T-cell (primary cell): ENCODE measurements around the gene CRACR2B. TPM values are rescaled to one million over a fixed set of nuclear protein-coding genes. Genes with fewer than 3 reads are reported as not detected.

Experiments used
- ATAC-seq, 4 experiments: fragments of 200-7000 bp in 3 of 4; fragments of 150-1000 bp in 1 of 4; cut with Tn5 transposase; replicated peaks in 1 of 4; 1 replicate in 3 of 4; 2 replicates in 1 of 4; pipeline ENCODE4 v1.10.0; 2021; ENCODE audit warnings: moderate library complexity in 3 of 4, mild to moderate bottlenecking in 2 of 4, moderate number of reproducible peaks in 1 of 4
- CTCF ChIA-PET, 2 donors: fragments of 300-600 bp; sonication (Branson Sonifier 250); formaldehyde crosslinking; loops; one replicate each; lab custom pipeline; 2022; ENCODE audit warnings: antibody characterized with exemption in 2 of 2; lab: Charles Lee
- POLR2A ChIA-PET, 2 donors: fragments of 300-600 bp; sonication (Branson Sonifier 250); formaldehyde crosslinking; loops; one replicate each; lab custom pipeline; 2022; ENCODE audit warnings: antibody characterized with exemption in 2 of 2; lab: Charles Lee
- DNase-seq, 35 experiments: peaks; one replicate each; pipeline versions ENCODE4 v3.0.0 to v3.0.0-alpha.2; 2013 to 2023
- H3K27ac ChIP-seq: one replicate; pipeline ENCODE4 v1.5.1; 2013; ENCODE audit warnings: low read length
- H3K27me3 ChIP-seq, 2 experiments: replicated peaks in 1 of 2; 1 replicate in 1 of 2; 2 replicates in 1 of 2; pipeline versions ENCODE4 v1.6.1 to v1.7.0; 2013; ENCODE audit warnings: low read length in 1 of 2, mixed read lengths in 1 of 2; ENCODE audit not compliant: control insufficient read depth in 2 of 2, insufficient read depth in 2 of 2; ENCODE audit errors: extremely low read depth in 1 of 2
- H3K36me3 ChIP-seq, 2 donors: 1 replicate in 1 of 2; 2 replicates in 1 of 2; pipeline versions ENCODE4 v1.6.1 to v1.7.0; 2013; ENCODE audit warnings: low read length in 1 of 2; ENCODE audit not compliant: control insufficient read depth in 2 of 2, insufficient read depth in 1 of 2; ENCODE audit errors: extremely low read depth in 1 of 2
- H3K4me1 ChIP-seq, 2 experiments: 1 replicate in 1 of 2; 2 replicates in 1 of 2; pipeline versions ENCODE4 v1.6.1 to v1.7.0; 2013; ENCODE audit warnings: low read length in 2 of 2, mixed read lengths in 1 of 2; ENCODE audit not compliant: insufficient read depth in 2 of 2, control insufficient read depth in 1 of 2; ENCODE audit errors: extremely low read depth in 1 of 2
- H3K4me3 ChIP-seq, 2 donors: 1 replicate in 1 of 2; 2 replicates in 1 of 2; pipeline versions ENCODE4 v1.5.1 to v1.7.0; 2013; ENCODE audit warnings: mild to moderate bottlenecking in 2 of 2, low read length in 1 of 2, moderate library complexity in 1 of 2; ENCODE audit not compliant: control insufficient read depth in 1 of 2; ENCODE audit errors: extremely low read depth in 1 of 2
- H3K9me3 ChIP-seq: 2 replicates; pipeline ENCODE4 v1.7.0; 2013
- H3K27ac Mint-ChIP-seq, 2 donors: one replicate each; pipeline ENCODE4 v1.8.0; 2020 to 2021; ENCODE audit warnings: mild to moderate bottlenecking in 2 of 2, mixed read lengths in 2 of 2
- H3K27me3 Mint-ChIP-seq, 2 donors: one replicate each; pipeline ENCODE4 v1.8.0; 2021 to 2022; ENCODE audit warnings: mixed read lengths in 2 of 2
- H3K36me3 Mint-ChIP-seq: one replicate; pipeline ENCODE4 v1.8.0; 2021; ENCODE audit warnings: mixed read lengths
- H3K4me1 Mint-ChIP-seq, 3 donors: one replicate each; pipeline ENCODE4 v1.8.0; 2020 to 2022; ENCODE audit warnings: mixed read lengths in 3 of 3, mild to moderate bottlenecking in 1 of 3
- H3K4me3 Mint-ChIP-seq, 3 donors: one replicate each; pipeline ENCODE4 v1.8.0; 2020 to 2022; ENCODE audit warnings: mild to moderate bottlenecking in 3 of 3, mixed read lengths in 3 of 3, moderate library complexity in 3 of 3
- H3K9me3 Mint-ChIP-seq, 3 donors: one replicate each; pipeline ENCODE4 v1.8.0; 2020 to 2022; ENCODE audit warnings: mixed read lengths in 3 of 3
- WGBS: methylation state at CpG from one replicate; pipeline ENCODE4 v1.1.5; 2013; ENCODE audit warnings: missing lambda C conversion rate; ENCODE audit not compliant: insufficient coverage; 5-methylcytosine and 5-hydroxymethylcytosine counted together
- total RNA-seq, 35 experiments: library from RNA in 6 of 35; stranded (reverse) in 6 of 35; fragments of 120-200 nt in 1 of 35; gene quantifications; one replicate each; pipeline versions ENCODE4 v1.2.1 to v1.2.4 and lab custom pipeline; 2013 to 2026

The CRACR2B gene
- total RNA-seq, 5 donors from 2014 or later (not counting 1 experiment from before 2014, with no cell fraction given), result 1.4 to 2.9 (median 1.5) TPM

DNA sequence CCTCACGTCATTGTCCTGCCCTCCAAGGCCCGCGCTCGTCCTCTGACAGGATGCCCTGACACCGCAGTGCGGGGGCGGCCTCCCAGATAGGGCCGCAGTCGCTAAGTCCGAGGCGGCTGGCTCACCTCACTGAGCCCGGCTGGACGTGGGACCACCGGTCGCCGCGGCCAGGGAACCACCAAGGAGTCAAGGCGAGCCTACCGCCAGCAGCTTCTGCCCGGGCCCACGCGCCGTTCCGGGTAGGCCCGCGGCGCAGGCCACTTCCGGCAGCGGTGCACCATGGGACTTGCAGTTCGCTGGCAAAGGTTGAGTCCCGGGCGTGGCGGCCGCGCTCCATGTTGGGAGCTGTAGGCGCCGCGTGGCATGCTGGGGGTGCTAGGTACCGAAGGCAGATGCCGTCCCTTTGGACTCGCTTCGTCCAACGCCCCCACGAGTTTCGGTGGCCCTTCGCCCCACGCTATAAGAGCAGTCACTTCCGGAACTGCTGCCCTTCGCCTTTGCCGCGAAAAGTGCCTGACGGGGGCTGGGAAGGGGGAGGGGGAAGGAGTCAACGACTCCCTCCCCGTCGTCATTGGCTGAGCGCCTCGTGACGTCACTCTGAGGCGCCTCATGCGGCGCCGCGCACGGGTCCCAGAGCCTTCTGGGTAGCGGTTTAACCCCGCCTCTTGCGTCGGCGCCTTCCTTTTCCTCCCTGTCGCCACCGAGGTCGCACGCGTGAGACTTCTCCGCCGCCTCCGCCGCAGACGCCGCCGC is 18.3 kb upstream of the CRACR2B start, which contains the start of gene RPLP2:
RPLP2 (plus strand) TSS at position 681 of the 753 bp plus-strand sequence. CDS start 268 bp downstream, outside the sequence.
- no peaks in the 10 kb centered on the region for H3K9me3 ChIP-seq

DNA sequence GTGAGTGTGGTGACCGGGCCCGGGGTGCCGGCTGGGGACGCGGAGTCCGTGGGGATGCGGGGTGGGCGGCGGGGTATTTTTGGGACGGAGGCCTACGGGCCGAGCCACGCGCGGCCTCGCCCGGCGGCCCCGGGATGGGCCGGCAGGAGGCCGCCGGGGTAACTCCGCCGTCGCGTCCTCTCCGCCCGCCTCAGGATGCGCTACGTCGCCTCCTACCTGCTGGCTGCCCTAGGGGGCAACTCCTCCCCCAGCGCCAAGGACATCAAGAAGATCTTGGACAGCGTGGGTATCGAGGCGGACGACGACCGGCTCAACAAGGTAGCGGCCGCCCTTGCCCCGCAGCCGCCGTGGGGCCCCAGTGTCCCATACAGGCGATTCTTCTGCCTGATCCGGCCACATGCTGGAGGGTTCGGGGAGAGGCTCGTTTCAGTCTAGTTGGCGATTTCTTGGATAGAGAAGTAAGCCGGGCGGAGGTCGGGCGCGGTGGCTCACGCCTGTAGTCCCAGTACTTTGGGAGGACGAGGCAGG is 17.6 kb upstream of the CRACR2B start:
- WGBS, result under 1% methylated on average over 53 of the region's 55 CpGs
- ATAC-seq (peak; percentile 10 to 17 (median 16)), DNase-seq (no peak)
- no peaks in the 10 kb centered on the region for H3K27me3 ChIP-seq
- peak overlapping the region; percentile 94 to 99 for H3K27ac Mint-ChIP-seq
- peaks cover 21 to 27% of the 10 kb centered on the region in 2 donors for H3K36me3 ChIP-seq
- peaks cover 13 to 41% of the 10 kb centered on the region in 2 experiments for H3K4me1 ChIP-seq
- peaks cover 20% of the 10 kb centered on the region for H3K36me3 Mint-ChIP-seq
- H3K27ac ChIP-seq, result peak overlapping the region; percentile 61
- no peaks in the 10 kb centered on the region for H3K9me3 Mint-ChIP-seq
- peak overlapping the region; percentile 70 to 97 for H3K4me3 ChIP-seq
- peak overlapping the region; percentile 89 to 91 (median 89) for H3K4me3 Mint-ChIP-seq
- no peaks in the 10 kb centered on the region for H3K9me3 ChIP-seq
- H3K4me1 Mint-ChIP-seq, result peaks cover 34 to 40% (median 38%) of the 10 kb centered on the region in 3 donors
- H3K27me3 Mint-ChIP-seq, result no peaks in the 10 kb centered on the region
- POLR2A ChIA-PET, result interaction anchor here (0.6 to 0.8 kb wide), 6 partner anchors 10 to 582 kb away, joined by 3 to 11 read pairs (median 3); partner anchors contain the start of gene CEND1 (in 1 of the 2)
- CTCF ChIA-PET, result interaction anchor here (0.6 to 1.8 kb wide), 2 partner anchors 10 to 232 kb away, joined by 3 to 6 read pairs; no protein-coding TSS in a partner anchor

More for the DNA sequence above, 18.3 kb upstream of the CRACR2B start, which contains the start of gene RPLP2:
- H3K4me1 Mint-ChIP-seq, result peaks cover 36 to 40% (median 39%) of the 10 kb centered on the region in 3 donors
- Histone ChIP-seq H3K27ac (peak within 1 kb of the TSS; percentile 97), H3K27me3 (no peaks in the 10 kb centered on the region), H3K36me3 (peaks cover 21 to 27% of the 10 kb centered on the region in 2 donors), H3K4me3 (peak within 1 kb of the TSS; percentile 85 to 97), H3K4me1 (peaks cover 15 to 46% of the 10 kb centered on the region in 2 experiments)
- POLR2A ChIA-PET, result interaction anchor here (0.6 to 0.7 kb wide), 4 partner anchors 10 to 561 kb away, joined by 3 to 8 read pairs (median 3); partner anchors contain the start of gene CEND1 (in 1 of the 2)
- DNase-seq (peak; percentile 93 to 99 (median 97)), ATAC-seq (peak; percentile 84 to 87 (median 85))
- CTCF ChIA-PET, result interaction anchor here (0.5 to 1.8 kb wide), 2 partner anchors 10 to 28 kb away, joined by 4 to 6 read pairs; no protein-coding TSS in a partner anchor
- H3K27me3 Mint-ChIP-seq, result no peaks in the 10 kb centered on the region
- H3K9me3 Mint-ChIP-seq, result no peaks in the 10 kb centered on the region
- whole genome bisulfite sequencing, result under 1% methylated on average over 75 of the region's 81 CpGs
- peak within 1 kb of the TSS; percentile 89 to 91 (median 89) for H3K4me3 Mint-ChIP-seq
- peaks cover 20% of the 10 kb centered on the region for H3K36me3 Mint-ChIP-seq
- H3K27ac Mint-ChIP-seq, result peak within 1 kb of the TSS; percentile 94 to 99

DNA sequence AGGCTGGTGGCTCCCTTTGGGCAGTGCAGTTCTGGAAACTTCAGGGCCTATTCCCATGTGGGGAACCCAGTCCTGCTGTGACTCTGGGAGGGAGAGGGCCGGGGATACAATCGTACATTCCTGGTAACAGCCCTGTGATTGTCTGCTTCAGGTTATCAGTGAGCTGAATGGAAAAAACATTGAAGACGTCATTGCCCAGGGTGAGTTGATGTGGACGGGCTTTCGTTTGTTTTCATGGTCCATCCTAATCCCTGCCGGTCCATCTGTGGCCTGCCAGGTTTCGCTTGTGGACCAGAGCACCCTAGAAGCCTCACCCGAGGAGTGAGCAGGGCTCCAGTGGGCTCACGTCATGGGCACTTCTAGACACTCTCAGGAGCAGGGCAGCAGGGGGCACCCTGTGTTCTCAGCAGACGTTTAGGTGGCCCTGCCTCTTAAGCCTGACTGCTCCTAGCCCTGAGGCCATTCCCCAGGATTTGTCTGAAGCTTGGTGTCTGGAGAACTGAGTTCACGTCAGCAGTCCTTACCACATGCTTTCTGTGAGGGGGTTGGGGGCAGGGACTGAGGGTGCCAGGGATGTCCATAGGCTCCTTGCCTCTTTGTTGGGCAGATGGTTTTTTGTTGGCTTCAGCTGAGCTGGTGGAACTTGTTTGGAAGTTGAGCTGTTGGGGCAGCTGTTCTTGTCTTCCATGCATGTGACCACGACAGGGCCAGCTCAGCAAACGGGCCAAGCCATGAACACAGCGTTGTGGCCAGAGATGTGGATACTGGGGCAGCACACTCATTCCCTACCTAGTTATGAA is 16.1 kb upstream of the CRACR2B start:
- H3K4me3 ChIP-seq, result peak overlapping the region in 1 of 2 donors; percentile 41
- ChIA-PET CTCF (no interaction called here), POLR2A (no interaction called here)
- H3K27me3 Mint-ChIP-seq, result no peaks in the 10 kb centered on the region
- H3K4me1 ChIP-seq, result peaks cover 13 to 35% of the 10 kb centered on the region in 2 experiments
- 59% methylated on average over 10 of the region's 14 CpGs for WGBS
- peaks cover 20% of the 10 kb centered on the region for H3K36me3 Mint-ChIP-seq
- peak overlapping the region; percentile 61 for H3K27ac ChIP-seq
- H3K9me3 Mint-ChIP-seq, result no peaks in the 10 kb centered on the region
- peak overlapping the region; percentile 89 to 91 (median 89) for H3K4me3 Mint-ChIP-seq
- ATAC-seq, result no peak
- peaks cover 33 to 40% (median 38%) of the 10 kb centered on the region in 3 donors for H3K4me1 Mint-ChIP-seq
- H3K27me3 ChIP-seq, result no peaks in the 10 kb centered on the region
- no peaks in the 10 kb centered on the region for H3K9me3 ChIP-seq
- peak overlapping the region; percentile 73 to 84 for H3K27ac Mint-ChIP-seq
- H3K36me3 ChIP-seq, result peaks cover 21 to 27% of the 10 kb centered on the region in 2 donors
- no peak for DNase-seq

DNA sequence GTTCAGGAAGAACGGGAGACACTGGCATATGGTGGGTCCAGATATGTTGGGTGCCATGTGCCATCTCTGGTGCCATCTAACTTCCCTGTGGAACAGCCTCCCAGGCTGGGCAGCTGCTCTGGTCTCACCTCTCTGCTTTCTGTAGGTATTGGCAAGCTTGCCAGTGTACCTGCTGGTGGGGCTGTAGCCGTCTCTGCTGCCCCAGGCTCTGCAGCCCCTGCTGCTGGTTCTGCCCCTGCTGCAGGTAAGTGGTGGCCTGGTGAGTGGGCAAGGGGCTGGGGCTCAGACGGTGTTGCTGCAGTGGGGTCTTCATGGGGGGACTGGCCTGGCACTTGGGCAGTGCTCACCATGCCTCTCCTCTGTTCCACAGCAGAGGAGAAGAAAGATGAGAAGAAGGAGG is 15.3 kb upstream of the CRACR2B start:
- Histone ChIP-seq H3K27me3 (no peaks in the 10 kb centered on the region), H3K36me3 (peaks cover 21 to 27% of the 10 kb centered on the region in 2 donors), H3K4me3 (no peak overlapping the region), H3K27ac (no peak overlapping the region), H3K4me1 (peaks cover 13 to 35% of the 10 kb centered on the region in 2 experiments), H3K9me3 (no peaks in the 10 kb centered on the region)
- no peak for ATAC-seq
- Mint-ChIP-seq H3K27me3 (no peaks in the 10 kb centered on the region), H3K9me3 (no peaks in the 10 kb centered on the region), H3K36me3 (peaks cover 20% of the 10 kb centered on the region), H3K4me3 (peak overlapping the region in 2 of 3 donors; percentile 21 to 31), H3K4me1 (peaks cover 33 to 40% (median 38%) of the 10 kb centered on the region in 3 donors), H3K27ac (peak overlapping the region in 1 of 2 donors; percentile 16)
- 95% methylated on average over 2 of the region's 3 CpGs for WGBS
- ChIA-PET POLR2A (no interaction called here), CTCF (no interaction called here)
- DNase-seq, result no peak

DNA sequence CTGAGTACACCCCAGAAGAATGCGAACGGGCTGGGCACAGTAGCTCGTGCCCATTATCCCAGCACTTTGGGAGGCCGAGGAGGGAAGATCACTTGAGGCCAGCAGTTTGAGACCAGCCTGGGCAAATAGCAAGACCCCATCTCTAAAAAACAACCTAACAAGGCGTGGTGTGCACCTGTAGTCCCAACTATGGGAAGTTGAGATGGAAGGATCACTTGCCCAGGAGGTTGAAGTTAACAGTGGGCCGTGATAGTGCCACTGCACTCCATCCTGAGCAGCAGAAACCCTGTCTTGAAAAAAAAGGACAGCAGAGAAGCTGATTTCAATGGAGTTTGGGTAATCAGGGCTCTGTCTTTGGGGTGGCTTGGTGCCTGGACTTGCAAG is 14.7 kb upstream of the CRACR2B start:
- DNase-seq (no peak), ATAC-seq (no peak)
- Histone ChIP-seq H3K27me3 (no peaks in the 10 kb centered on the region), H3K27ac (no peak overlapping the region), H3K4me3 (no peak overlapping the region), H3K9me3 (no peaks in the 10 kb centered on the region), H3K4me1 (peaks cover 13 to 34% of the 10 kb centered on the region in 2 experiments), H3K36me3 (peaks cover 21 to 27% of the 10 kb centered on the region in 2 donors)
- 94% methylated on average over 3 of the region's 6 CpGs for WGBS
- Mint-ChIP-seq H3K4me1 (peaks cover 30 to 35% (median 34%) of the 10 kb centered on the region in 3 donors), H3K36me3 (peaks cover 20% of the 10 kb centered on the region), H3K9me3 (no peaks in the 10 kb centered on the region), H3K27ac (no peak overlapping the region), H3K4me3 (no peak overlapping the region), H3K27me3 (no peaks in the 10 kb centered on the region)
- CTCF ChIA-PET, result no interaction called here
- POLR2A ChIA-PET, result interaction anchor here in 1 of 2 donors (0.6 kb wide), 1 partner anchor 29 kb away, joined by 3 read pairs; no protein-coding TSS in a partner anchor
